Heart right ventricle (tissue), 16 donors: Measurements from ENCODE around the gene KLHL10. TPM values are rescaled to one million over a fixed set of nuclear protein-coding genes. Genes with fewer than 3 reads are reported as not detected.

Experiments used
- ATAC-seq, 8 donors: fragments of 200-7000 bp; cut with Tn5 transposase; one replicate each; pipeline ENCODE4 v1.9.1; 2020; ENCODE audit warnings: mild to moderate bottlenecking in 8 of 8, moderate library complexity in 8 of 8, moderate number of reproducible peaks in 1 of 8
- DNase-seq, 2 donors: peaks; one replicate each; pipeline ENCODE4 v3.0.0-alpha.2; 2020
- H3K27ac ChIP-seq, 10 donors: fragments of 200-600 bp; sonication (generic) in 2 of 10; one replicate each; pipeline versions ENCODE4 v1.5.0 to v1.8.0; 2020 to 2022; ENCODE audit warnings: mild to moderate bottlenecking in 3 of 10
- H3K27me3 ChIP-seq, 7 donors: fragments of 200-600 bp; one replicate each; pipeline ENCODE4 v1.8.0; 2021 to 2022; ENCODE audit warnings: mild to moderate bottlenecking in 2 of 7
- H3K36me3 ChIP-seq, 9 donors: fragments of 200-600 bp; sonication (generic) in 1 of 9; one replicate each; pipeline versions ENCODE4 v1.5.0 to v1.8.0; 2020 to 2022; ENCODE audit warnings: mild to moderate bottlenecking in 2 of 9
- H3K4me1 ChIP-seq, 9 donors: fragments of 200-600 bp; sonication (generic) in 1 of 9; one replicate each; pipeline versions ENCODE4 v1.5.0 to v1.8.0; 2020 to 2022; ENCODE audit warnings: mild to moderate bottlenecking in 4 of 9
- H3K4me3 ChIP-seq, 10 donors: fragments of 200-600 bp; sonication (generic) in 2 of 10; one replicate each; pipeline versions ENCODE4 v1.5.0 to v1.8.0; 2020 to 2022; ENCODE audit warnings: mild to moderate bottlenecking in 7 of 10, moderate library complexity in 2 of 10
- H3K9me3 ChIP-seq, 11 donors: fragments of 200-600 bp in 10 of 11; sonication (generic) in 2 of 11; one replicate each; pipeline versions ENCODE4 v1.5.0 to v1.8.0; 2013 to 2022; ENCODE audit warnings: mild to moderate bottlenecking in 2 of 11, control low read depth in 1 of 11, moderate library complexity in 1 of 11
- CTCF ChIP-seq, 9 donors: fragments of 200-600 bp; sonication (generic) in 2 of 9; IDR thresholded peaks; one replicate each; pipeline versions ENCODE4 v1.5.0 to v1.8.0; 2021 to 2022; ENCODE audit warnings: antibody characterized with exemption in 9 of 9, mild to moderate bottlenecking in 5 of 9, moderate library complexity in 1 of 9
- WGBS, 2 donors: extraction: QIAGEN DNeasy Blood & Tissue Kit; methylation state at CpG; one replicate each; pipeline ENCODE4 v1.1.7; 2013; ENCODE audit warnings: inconsistent platforms in 1 of 2; 5-methylcytosine and 5-hydroxymethylcytosine counted together
- intact Hi-C, 10 donors: fragments of 100-400 bp; cut with DNase I; formaldehyde crosslinking; loops; one replicate each; pipeline versions ENCODE4 v1.11.1 to v1.14.2; 2022
- polyA plus RNA-seq, 2 donors: library from polyadenylated mRNA; stranded (reverse); fragments of 200-250 nt; gene quantifications; one replicate each; pipeline ENCODE4 v1.2.3, GENCODE V29; 2013
- total RNA-seq, 10 donors: library from RNA; stranded (reverse); fragmentation: NEBNext Ultra II Directional in 3 of 10; extraction: Animal tissue kit (Norgen Biotek cat#: 25700) in 3 of 10; gene quantifications; one replicate each; pipeline versions ENCODE4 v1.2.1 to v1.2.4, GENCODE V29; 2021 to 2023
- donor health status: Arrhythmogenic right ventricular cardiomyopathy.
- donor health status: ischemic (EF 13 %, LVEDD 7.1; RV severe dilation, severe dysfunction).
- donor health status: healthy with polysubstance abuse.
- donor health status: DM: no; HTN: yes; CAD: no.
- donor health status: DM: no; HTN: no; CAD: no.
- donor health status: ischemic (EF 25% LVEDD 6.9; RV normal size, moderate dysfunction).
- donor health status: ischemic (EF 25% LVEDD 5.7; RV mildly dilated, moderate dysfunction).
- donor health status: healthy.
- donor health status: DM: yes; HTN: yes; CAD: no.
- donor health status: Ischemic cardiomyopathy.
- donor health status: ischemic (EF 35%, LVEDD 5.7; RV mildly dilated, moderate dysfunction).
- donor health status: nonischemic (EF 11% LVEDD 7.7; RV severe dilation, severe dysfunction).
- donor health status: DM: yes; HTN: yes; CAD: no.
- donor health status: PGD.
- donor health status: ischemic (EF 29% LVEDD 5.4; RV normal size, mild dysfunction).
- donor health status: nonischemic (EF 23%, LVEDD 6.1; RV moderate dilation, normal function).

Gene KLHL10
- total and polyA plus RNA-seq, 12 donors = 0.01 to 0.25 (median 0.16) TPM; not detected in 7

GRCh38 chr17:41896726-41897125, 59.1 kb downstream of the KLHL10 start:
- no peaks in the 10 kb centered on the region for H3K9me3 ChIP-seq
- intact Hi-C loops = no loop called here
- no peak for TF ChIP-seq CTCF (IDR thresholded peaks at IDR 0.05)
- H3K4me1 ChIP-seq = peaks cover 0 to 16% (median 6%) of the 10 kb centered on the region in 9 donors
- ATAC-seq (no peak), DNase-seq (no peak)
- H3K36me3 ChIP-seq = peaks cover 0 to 100% (median 62%) of the 10 kb centered on the region in 9 donors
- no peak overlapping the region for H3K27ac ChIP-seq
- WGBS, 2 donors = 90 to 94% methylated on average over 6 of the region's 6 CpGs
- no peaks in the 10 kb centered on the region for H3K27me3 ChIP-seq
- peak overlapping the region in 1 of 10 donors; percentile 3 for H3K4me3 ChIP-seq

Other genes with a start within 250 kb of the KLHL10 start
- under 1 TPM in 1 of 10 donors, not detected in 9; 0.15 TPM for gene KRT16, start 225.1 kb upstream of the KLHL10 start, total RNA-seq
- gene KRT16, start 225.1 kb upstream of the KLHL10 start, polyA plus RNA-seq = under 1 TPM; 0.12 to 0.44 TPM
- not detected for gene KRT17, start 213.2 kb upstream of the KLHL10 start, total RNA-seq
- under 1 TPM in 1 of 2 donors, not detected in 1; 0.07 TPM for gene KRT17, start 213.2 kb upstream of the KLHL10 start, polyA plus RNA-seq
- 1,000 to 10,000 TPM; 1,115 to 1,330 (median 1,284) TPM for gene EIF1, start 148.9 kb upstream of the KLHL10 start, total RNA-seq
- gene EIF1, start 148.9 kb upstream of the KLHL10 start, polyA plus RNA-seq = 1,000 to 10,000 TPM in 1 of 2 donors, 100 to 1,000 TPM in 1; 551 to 1,123 TPM
- gene GAST, start 125.5 kb upstream of the KLHL10 start, total RNA-seq = not detected
- not detected for gene GAST, start 125.5 kb upstream of the KLHL10 start, polyA plus RNA-seq
- under 1 TPM in 1 of 10 donors, not detected in 9; 0.18 TPM for gene HAP1, start 103.2 kb upstream of the KLHL10 start, total RNA-seq
- under 1 TPM in 1 of 2 donors, not detected in 1; 0.03 TPM for gene HAP1, start 103.2 kb upstream of the KLHL10 start, polyA plus RNA-seq
- gene JUP, start 51.1 kb upstream of the KLHL10 start, total RNA-seq = 100 to 1,000 TPM; 113 to 217 (median 156) TPM
- gene JUP, start 51.1 kb upstream of the KLHL10 start, polyA plus RNA-seq = 10 to 100 TPM; 80.2 to 95.8 TPM
- gene P3H4, start 25.9 kb upstream of the KLHL10 start, total RNA-seq = 1 to 10 TPM; 2.0 to 7.5 (median 3.8) TPM
- 1 to 10 TPM; 5.6 to 7.3 TPM for gene P3H4, start 25.9 kb upstream of the KLHL10 start, polyA plus RNA-seq
- 10 to 100 TPM in 4 of 10 donors, 1 to 10 TPM in 6; 4.8 to 31.8 (median 8.7) TPM for gene FKBP10, start 24.8 kb upstream of the KLHL10 start, total RNA-seq
- gene FKBP10, start 24.8 kb upstream of the KLHL10 start, polyA plus RNA-seq = 10 to 100 TPM; 27.8 to 29.3 TPM
- gene NT5C3B, start 1.6 kb upstream of the KLHL10 start, total RNA-seq = 10 to 100 TPM; 14.5 to 25.0 (median 20.5) TPM
- gene NT5C3B, start 1.6 kb upstream of the KLHL10 start, polyA plus RNA-seq = 10 to 100 TPM; 42.1 to 48.5 TPM
- gene KLHL11, start 27.6 kb downstream of the KLHL10 start, total RNA-seq = 1 to 10 TPM; 2.1 to 4.9 (median 3.6) TPM
- 1 to 10 TPM; 1.4 TPM for gene KLHL11, start 27.6 kb downstream of the KLHL10 start, polyA plus RNA-seq
- 10 to 100 TPM; 22.0 to 42.2 (median 25.2) TPM for gene ACLY, start 81.1 kb downstream of the KLHL10 start, total RNA-seq
- gene ACLY, start 81.1 kb downstream of the KLHL10 start, polyA plus RNA-seq = 10 to 100 TPM; 12.1 to 27.0 TPM
- gene ODAD4, start 92.8 kb downstream of the KLHL10 start, total RNA-seq = 1 to 10 TPM in 3 of 10 donors, under 1 TPM in 7; 0.23 to 1.6 (median 0.63) TPM
- gene ODAD4, start 92.8 kb downstream of the KLHL10 start, polyA plus RNA-seq = 1 to 10 TPM; 1.2 to 1.5 TPM
- 10 to 100 TPM; 19.4 to 42.7 (median 26.2) TPM for gene CNP, start 129.0 kb downstream of the KLHL10 start, total RNA-seq
- 10 to 100 TPM; 17.2 to 25.6 TPM for gene CNP, start 129.0 kb downstream of the KLHL10 start, polyA plus RNA-seq
- 10 to 100 TPM; 68.8 to 90.0 (median 80.5) TPM for gene DNAJC7, start 179.6 kb downstream of the KLHL10 start, total RNA-seq
- gene DNAJC7, start 179.6 kb downstream of the KLHL10 start, polyA plus RNA-seq = 100 to 1,000 TPM in 1 of 2 donors, 10 to 100 TPM in 1; 93.7 to 121 TPM
- gene NKIRAS2, start 182.3 kb downstream of the KLHL10 start, total RNA-seq = 10 to 100 TPM; 50.1 to 64.1 (median 57.2) TPM
- gene NKIRAS2, start 182.3 kb downstream of the KLHL10 start, polyA plus RNA-seq = 10 to 100 TPM; 51.4 to 61.2 TPM
- 1 to 10 TPM in 3 of 10 donors, under 1 TPM in 7; 0.46 to 1.2 (median 0.88) TPM for gene C17orf113, start 212.8 kb downstream of the KLHL10 start, total RNA-seq
- 1 to 10 TPM in 1 of 2 donors, under 1 TPM in 1; 0.26 to 1.2 TPM for gene C17orf113, start 212.8 kb downstream of the KLHL10 start, polyA plus RNA-seq